DOHH2 (cell line): ENCODE data around the gene LPIN1.

Experiments
- EZH2phosphoT487 ChIP-seq: fragments of 200-600 bp; sonication (generic); IDR thresholded peaks from 2 replicates; pipeline ENCODE4 v1.6.1; 2017; ENCODE audit warnings: borderline replicate concordance, mild to moderate bottlenecking, antibody characterized with exemption, low read length, moderate library complexity, mixed read lengths
- TF ChIP-seq, protein P1 (sequence below): fragments of 200-600 bp; sonication (generic); IDR thresholded peaks from one replicate; pipeline ENCODE4 v1.5.1; 2014; ENCODE audit warnings: antibody characterized with exemption, mild to moderate bottlenecking, low read depth, low read length; ENCODE audit not compliant: poor library complexity, severe bottlenecking

DNA sequence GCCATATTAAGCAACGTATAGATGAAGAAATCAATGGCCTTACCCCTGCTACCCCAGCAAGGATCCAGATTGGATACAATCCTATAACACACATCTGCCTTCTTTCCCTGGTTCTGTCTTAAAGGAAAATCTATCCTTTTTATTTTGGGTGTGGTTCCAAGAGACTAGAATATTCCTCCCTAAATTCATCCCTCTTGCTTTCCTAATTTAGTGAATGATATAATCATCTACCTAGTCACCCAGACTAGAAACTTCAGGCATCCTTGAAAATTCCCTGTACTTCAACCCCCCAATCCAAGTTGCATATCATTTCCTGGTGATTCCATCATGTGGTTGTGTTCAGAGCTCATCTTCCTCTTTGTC is 35.1 kb upstream of the LPIN1 start:
- TF ChIP-seq, protein P1, sequence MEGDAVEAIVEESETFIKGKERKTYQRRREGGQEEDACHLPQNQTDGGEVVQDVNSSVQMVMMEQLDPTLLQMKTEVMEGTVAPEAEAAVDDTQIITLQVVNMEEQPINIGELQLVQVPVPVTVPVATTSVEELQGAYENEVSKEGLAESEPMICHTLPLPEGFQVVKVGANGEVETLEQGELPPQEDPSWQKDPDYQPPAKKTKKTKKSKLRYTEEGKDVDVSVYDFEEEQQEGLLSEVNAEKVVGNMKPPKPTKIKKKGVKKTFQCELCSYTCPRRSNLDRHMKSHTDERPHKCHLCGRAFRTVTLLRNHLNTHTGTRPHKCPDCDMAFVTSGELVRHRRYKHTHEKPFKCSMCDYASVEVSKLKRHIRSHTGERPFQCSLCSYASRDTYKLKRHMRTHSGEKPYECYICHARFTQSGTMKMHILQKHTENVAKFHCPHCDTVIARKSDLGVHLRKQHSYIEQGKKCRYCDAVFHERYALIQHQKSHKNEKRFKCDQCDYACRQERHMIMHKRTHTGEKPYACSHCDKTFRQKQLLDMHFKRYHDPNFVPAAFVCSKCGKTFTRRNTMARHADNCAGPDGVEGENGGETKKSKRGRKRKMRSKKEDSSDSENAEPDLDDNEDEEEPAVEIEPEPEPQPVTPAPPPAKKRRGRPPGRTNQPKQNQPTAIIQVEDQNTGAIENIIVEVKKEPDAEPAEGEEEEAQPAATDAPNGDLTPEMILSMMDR = no peak
- no peak for TF ChIP-seq EZH2phosphoT487
